ENCODE data around the gene CHD5.
"Not testable (repeated sequence)": the region's sequence is repeated elsewhere in the genome, so short reads cannot be mapped to it uniquely, and the experiment has no call there.

Gene CHD5

DNA sequence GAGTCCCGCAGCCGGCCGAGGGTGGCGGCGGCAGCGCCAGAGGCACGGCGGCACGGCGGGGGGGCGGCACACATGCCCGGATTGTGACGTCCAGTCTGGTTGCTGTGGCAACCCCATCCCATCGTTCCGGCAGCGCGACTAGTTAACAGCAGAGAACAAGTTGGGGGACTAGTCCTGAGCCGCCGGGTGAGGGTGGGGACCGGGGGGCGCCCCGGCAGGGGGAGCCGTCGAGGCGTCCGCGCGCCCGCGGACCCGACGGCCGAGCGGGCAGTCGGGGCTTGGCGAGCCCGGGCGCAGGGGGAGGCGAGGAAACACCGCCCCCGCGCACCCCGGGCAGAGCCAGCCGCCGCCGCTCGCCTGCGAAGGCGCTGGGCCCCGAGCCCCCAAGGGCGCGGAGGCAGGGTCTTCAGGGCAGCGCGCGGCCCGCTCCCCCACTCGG is at the start of gene CHD5:
TSS of gene CHD5 (minus strand) at position 54 of the 439 bp plus-strand sequence. CDS start 298 bp downstream, outside the sequence.
- in situ Hi-C loops (cut with MboI; ENCODE audit: low sequenced_read_pairs) = loop anchor here (10.0 kb wide), 1 partner anchor 65 kb away; no protein-coding TSS in a partner anchor

DNA sequence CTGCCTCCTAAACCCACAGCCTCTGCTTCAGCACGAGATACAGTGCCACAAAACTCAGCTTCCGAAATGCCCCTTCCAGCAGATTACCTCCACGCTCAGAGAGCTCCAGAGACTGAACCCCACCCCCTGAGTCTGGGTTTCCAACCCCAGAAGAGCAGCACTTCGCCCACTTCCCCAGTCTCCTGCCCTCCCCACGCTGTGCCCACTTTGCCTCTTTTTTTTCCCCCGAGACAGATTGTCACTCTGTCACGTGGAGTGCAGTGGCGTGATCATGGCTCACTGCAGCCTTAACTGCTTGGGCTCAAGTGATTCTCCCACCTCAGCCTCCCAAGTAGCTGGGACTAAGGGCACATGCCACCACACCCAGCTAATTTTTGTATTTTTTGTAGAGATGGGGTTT is 45.5 kb upstream of the CHD5 start:
- in situ Hi-C loops (cut with MboI; ENCODE audit: low sequenced_read_pairs) = no loop called here

DNA sequence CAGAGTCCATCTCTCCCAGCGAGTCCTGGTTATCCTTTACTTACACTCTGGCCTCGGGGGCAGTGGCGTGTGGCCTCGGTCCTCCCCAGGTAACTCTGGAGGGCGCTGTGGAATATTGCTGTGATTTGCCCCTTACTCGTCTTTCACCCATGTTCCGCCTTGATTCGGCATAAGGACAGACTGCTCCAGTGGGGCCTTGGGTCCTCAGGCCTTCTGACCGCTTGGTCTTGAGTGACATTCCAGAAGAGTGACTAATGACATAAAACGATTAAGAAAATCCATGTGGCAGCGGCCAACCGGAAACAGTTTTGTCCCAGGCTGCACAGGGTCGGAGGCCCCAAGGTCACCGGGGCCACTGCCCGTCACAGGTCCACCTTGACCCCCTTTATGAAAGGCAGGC is 44.6 kb upstream of the CHD5 start:
- in situ Hi-C loops (cut with MboI; ENCODE audit: low sequenced_read_pairs) = no loop called here

DNA sequence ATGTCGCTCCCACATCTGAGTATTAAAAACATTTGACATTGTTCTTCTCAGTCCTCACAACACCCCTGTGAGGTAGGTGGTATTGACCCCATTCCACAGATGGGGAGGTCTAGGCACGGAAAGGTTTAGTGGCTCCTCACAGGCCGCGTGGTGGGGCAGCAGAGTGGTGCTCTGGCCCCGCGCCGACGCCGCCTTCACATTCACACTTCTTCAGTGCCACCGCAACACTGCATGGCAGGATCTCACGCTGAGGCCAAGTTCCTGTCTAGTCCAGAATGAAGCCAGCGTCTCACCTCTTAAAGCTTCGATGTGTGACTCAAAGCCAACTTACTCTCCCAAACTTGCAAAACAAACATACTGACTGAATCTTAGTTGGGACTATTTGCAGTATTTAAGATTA is 43.5 kb upstream of the CHD5 start:
- in situ Hi-C loops (cut with MboI; ENCODE audit: low sequenced_read_pairs) = no loop called here

DNA sequence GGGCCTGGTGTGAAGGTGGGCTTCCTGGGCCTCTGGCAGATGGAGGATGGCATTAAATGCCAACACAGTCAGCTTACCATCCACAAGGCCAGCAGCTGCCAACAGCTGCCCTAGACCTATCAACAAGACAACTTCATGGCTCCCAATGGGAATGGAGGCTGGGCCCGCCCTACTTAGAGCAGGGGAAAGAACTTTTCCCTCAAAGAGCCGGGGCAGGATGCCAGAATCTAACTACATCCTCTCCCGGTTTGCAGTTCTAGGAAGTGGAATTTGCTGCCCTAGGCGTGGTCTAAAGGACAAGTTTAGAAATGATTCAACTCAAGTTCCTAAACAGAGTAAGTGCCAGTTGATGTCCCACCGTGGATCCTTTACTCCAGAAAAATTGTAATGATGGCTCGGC is 42.5 kb upstream of the CHD5 start:
- in situ Hi-C loops (cut with MboI; ENCODE audit: low sequenced_read_pairs) = no loop called here

DNA sequence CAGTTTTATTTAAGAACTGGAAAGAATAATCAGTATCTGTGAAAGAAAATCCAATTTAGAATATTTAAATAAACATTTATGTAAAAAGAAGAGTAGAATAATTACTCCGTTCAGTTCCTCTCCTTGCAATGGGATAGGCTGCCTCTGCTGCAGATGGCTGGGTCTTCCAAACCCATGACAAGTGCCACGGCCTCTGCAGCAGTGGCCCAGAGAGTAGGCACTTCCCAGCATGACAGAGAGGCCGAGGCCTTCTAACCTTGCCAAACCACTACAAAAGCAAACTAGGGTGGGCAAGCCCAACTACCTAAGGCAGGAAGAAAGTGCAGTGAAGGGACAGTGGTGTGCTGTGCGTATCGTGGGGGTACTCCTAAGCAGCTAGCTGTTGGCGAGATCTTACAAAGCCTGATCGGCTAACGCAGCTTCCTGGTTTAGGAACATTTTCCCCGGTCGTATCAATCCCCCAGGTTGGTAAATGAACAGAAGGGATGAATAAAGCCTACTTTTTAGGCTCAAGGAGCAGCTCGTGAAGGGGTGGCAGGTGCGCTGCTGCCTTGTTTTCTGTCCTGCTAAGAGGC is 41.2 kb upstream of the CHD5 start:
- in situ Hi-C loops (cut with MboI; ENCODE audit: low sequenced_read_pairs) = no loop called here

DNA sequence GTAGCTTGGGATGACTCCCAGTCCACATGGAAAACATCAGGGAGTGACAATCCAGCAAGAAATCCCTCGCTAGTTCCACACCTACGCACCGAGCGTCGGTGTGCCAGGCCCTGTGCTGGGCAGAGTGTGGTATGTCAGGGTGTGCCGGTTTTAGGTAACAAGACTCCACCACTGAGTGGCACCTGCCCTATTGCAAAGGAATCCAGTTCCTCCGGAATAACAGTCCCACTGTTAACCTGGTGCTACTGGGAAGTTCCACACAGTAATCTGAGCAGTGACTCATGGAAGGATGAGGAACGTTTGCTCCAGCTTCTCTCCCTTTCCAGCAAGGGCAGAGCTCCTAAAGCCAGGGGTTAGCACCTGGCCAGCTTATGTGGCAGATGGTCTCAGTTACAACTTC is 40.1 kb upstream of the CHD5 start:
- in situ Hi-C loops (cut with MboI; ENCODE audit: low sequenced_read_pairs) = no loop called here

GRCh38 chr1:6219641-6220040 is 39.5 kb upstream of the CHD5 start:
- in situ Hi-C loops (cut with MboI; ENCODE audit: low sequenced_read_pairs) = not testable (repeated sequence)

DNA sequence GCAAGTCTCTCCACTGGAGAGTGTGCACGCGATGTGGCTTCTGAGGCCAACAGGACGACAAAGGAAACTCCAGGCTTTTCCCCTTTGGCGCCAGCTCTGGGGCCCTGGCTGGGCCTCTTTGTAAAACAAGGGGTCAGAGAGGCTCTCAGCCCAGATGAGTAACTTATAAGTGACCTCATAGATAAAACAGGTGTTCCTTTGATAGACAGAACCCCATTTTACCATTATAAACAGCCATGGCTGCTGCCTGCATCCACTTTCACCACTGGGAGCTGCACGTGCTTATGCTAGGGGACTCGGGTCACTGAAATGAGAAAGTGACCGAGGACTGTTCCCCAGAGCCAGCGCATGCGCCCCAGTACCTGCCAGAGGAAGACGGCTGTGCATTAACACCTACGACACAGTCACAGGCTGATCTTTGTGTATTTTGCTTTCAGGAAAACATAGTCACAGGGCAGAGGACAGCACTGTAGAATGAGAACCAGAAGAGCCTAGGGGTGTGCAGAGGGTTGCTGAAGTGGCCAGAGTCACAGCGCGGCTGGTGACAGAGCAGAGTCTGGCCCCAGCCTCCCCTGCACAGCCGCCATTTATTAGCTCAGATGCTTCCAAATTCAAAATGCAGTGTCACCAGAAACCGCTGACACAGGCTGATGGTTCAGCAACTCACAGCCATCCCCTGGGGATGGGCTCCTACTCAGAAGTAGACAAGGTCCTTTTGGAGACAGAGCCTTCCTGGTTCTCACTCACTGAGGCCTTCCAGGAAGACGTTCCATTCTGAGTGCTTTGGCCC is 38.4 kb upstream of the CHD5 start:
- in situ Hi-C loops (cut with MboI; ENCODE audit: low sequenced_read_pairs) = no loop called here

DNA sequence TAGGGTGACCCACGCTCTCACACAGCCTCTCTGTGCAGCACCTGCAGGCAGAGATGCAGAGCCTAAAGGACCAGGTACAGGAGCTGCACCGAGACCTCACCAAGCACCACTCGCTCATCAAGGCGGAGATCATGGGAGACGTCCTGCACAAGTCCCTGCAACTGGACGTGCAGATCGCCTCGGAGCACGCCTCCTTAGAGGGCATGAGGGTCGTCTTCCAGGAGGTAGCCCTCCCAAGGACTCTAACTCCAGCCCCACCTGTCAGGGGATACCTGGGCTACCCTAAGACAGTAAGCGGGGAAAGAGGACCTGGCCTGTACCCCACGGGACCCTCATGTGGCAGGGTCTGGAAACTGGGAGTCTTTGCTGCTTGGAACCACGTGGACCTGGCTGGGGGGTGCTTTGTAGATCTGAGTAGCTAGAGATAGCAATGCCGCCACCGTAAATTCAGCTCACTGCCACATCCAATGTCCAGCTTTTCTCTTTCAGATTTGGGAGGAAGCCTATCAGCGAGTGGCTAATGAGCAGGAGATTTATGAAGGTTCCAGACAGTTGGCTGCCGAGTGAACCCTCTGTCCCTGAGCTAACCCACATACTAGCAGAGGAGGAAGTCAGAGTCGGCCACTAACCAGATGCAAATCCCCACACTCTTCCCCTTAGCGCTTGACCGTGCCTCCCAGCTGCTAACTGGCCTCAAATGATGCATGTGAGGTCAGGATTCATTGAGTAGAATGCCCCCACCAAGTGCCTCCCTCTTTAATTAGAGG is 32.3 kb upstream of the CHD5 start:
- in situ Hi-C loops (cut with MboI; ENCODE audit: low sequenced_read_pairs) = no loop called here

- in situ Hi-C loops (cut with MboI; ENCODE audit: low sequenced_read_pairs) = no loop called here
Observed at GRCh38 chr1:6211731-6212130, 31.6 kb upstream of the CHD5 start.

- in situ Hi-C loops (cut with MboI; ENCODE audit: low sequenced_read_pairs) = no loop called here
Observed at GRCh38 chr1:6210591-6211355, 30.7 kb upstream of the CHD5 start.

- in situ Hi-C loops (cut with MboI; ENCODE audit: low sequenced_read_pairs) = no loop called here
Observed at GRCh38 chr1:6209661-6210580, 29.8 kb upstream of the CHD5 start.

GRCh38 chr1:6208723-6209660 is 28.9 kb upstream of the CHD5 start:
- in situ Hi-C loops (cut with MboI; ENCODE audit: low sequenced_read_pairs) = no loop called here

GRCh38 chr1:6207921-6208320 is 27.8 kb upstream of the CHD5 start:
- in situ Hi-C loops (cut with MboI; ENCODE audit: low sequenced_read_pairs) = no loop called here

DNA sequence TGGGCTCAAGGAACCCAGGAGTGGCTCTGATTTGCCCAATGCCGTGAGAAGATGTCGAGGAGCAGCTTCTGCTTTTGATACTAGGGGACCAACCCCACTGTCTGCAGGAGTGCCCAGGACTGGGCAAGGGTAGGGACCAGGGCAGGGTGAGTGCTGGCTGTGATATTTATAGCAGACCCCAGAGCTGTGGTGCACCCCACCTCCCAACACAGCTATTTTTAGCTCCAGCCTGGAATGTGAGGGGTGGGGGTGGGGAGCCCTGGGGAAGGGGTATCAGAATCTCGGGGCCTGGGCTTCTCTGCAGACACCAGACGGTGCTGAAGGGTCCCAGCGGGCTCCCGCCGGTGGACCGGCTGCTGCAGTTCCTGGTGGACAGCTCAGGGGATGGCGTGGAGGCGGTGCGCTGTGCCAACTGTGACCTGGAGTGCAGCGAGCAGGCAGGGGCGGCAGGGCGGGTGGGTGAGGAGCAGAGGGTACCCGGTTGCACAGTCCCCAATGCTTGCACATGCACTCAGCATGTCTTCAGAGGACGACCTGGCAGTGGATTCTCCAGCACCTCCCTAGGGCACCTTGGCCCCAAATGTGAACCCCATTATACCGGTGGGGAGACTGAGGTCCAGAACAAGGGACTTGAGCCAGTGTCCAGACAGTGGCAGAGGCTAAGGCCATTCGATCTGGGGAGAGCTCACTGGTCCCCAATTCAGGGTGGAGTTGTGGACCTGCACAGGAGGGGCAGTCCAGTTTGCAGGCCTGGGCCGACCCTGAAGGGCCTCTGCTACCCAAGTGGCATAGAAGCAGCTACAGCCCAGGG is 27.2 kb upstream of the CHD5 start:
- in situ Hi-C loops (cut with MboI; ENCODE audit: low sequenced_read_pairs) = no loop called here

GRCh38 chr1:6206520-6206855 is 26.4 kb upstream of the CHD5 start:
- in situ Hi-C loops (cut with MboI; ENCODE audit: low sequenced_read_pairs) = no loop called here

GRCh38 chr1:6205849-6206519 is 25.9 kb upstream of the CHD5 start, which contains the start of gene RNF207:
TSS of gene RNF207 (plus strand) at chr1:6206119. CDS start at chr1:6206536, 417 bp downstream.
- in situ Hi-C loops (cut with MboI; ENCODE audit: low sequenced_read_pairs) = no loop called here
